ENCODE measurements around the gene DPP4.
"Not testable (repeated sequence)": the region's sequence is repeated elsewhere in the genome, so short reads cannot be mapped to it uniquely, and the experiment has no call there.

- TF ChIP-seq EZH2 (IDR thresholded peaks at IDR 0.05); POLR2AphosphoS5 (IDR thresholded peaks at IDR 0.05; ENCODE audit: borderline replicate concordance, low read depth, low read length); FOXP2 (optimal IDR thresholded peaks at IDR 0.05; ENCODE audit: control extremely low read depth, extremely low read length, insufficient read depth): not testable (repeated sequence)
Measured at GRCh38 chr2:161977926-161978325, 96.1 kb downstream of the DPP4 start.

All from SK-N-MC (cell line).